Measurements from ENCODE around the gene PTOV1. TPM values are rescaled to one million over a fixed set of nuclear protein-coding genes. Genes with fewer than 3 reads are reported as not detected.
A peak's percentile ranks its signal among the peaks of the same experiment; 100 is the strongest.

PTOV1 gene
- total RNA-seq, 1 experiment from 2014 or later, result 296 TPM

DNA sequence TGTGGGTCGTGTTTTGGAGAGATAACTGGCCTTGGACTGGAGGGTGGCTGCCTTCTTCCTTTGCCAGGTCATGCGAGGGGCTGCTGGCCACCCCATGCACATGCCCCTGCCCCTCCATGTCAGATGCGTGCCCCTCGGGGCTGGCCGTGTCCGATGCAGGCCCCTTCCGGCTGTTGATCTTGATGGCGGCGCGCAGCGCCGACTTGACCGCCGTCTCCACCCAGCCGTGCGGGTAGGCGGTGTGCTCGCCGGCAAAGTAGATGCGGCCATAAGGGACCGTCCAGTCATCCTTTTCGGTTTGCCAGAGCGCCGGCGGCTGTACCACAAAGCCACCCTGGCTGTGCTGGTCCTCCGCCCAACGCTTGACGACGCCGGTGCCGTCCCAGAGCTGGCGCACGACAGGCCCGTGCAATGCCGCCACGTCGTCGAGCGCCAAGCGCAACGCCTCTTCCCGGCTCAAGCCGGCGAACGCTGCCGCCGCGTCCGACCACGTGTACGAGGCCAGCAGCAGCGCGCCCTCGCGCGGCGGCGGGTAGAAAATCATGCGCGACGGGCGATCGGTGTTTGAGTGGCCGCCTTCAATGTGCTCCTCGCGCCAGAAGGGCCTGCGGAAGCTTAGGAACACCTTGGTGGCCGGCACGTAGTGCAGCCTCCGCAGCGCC lies 38.9 kb downstream of the PTOV1 start (continued):
- TF ChIP-seq ZNF425 (CRISPR knock-in tag; conservative IDR thresholded peaks at IDR 0.05) (no peak), ATF6 (CRISPR knock-in tag; IDR thresholded peaks at IDR 0.05) (peak; percentile 93), MLX (CRISPR knock-in tag; IDR thresholded peaks at IDR 0.05) (peak; percentile 97), ZMAT4 (CRISPR knock-in tag; IDR thresholded peaks at IDR 0.05) (no peak), FOXJ3 (CRISPR knock-in tag; IDR thresholded peaks at IDR 0.05; ENCODE audit: borderline replicate concordance) (0 out of 2 replicates have a peak, but pooled peaks have one; percentile 90), NFYB (CRISPR knock-in tag; conservative IDR thresholded peaks at IDR 0.05; ENCODE audit: low read depth) (peak; percentile 64), ZNF416 (CRISPR knock-in tag; IDR thresholded peaks at IDR 0.05) (no peak), ELF4 (CRISPR knock-in tag; IDR thresholded peaks at IDR 0.05; ENCODE audit: low read depth) (peak; percentile 99)
- TF ChIP-seq, protein P1, sequence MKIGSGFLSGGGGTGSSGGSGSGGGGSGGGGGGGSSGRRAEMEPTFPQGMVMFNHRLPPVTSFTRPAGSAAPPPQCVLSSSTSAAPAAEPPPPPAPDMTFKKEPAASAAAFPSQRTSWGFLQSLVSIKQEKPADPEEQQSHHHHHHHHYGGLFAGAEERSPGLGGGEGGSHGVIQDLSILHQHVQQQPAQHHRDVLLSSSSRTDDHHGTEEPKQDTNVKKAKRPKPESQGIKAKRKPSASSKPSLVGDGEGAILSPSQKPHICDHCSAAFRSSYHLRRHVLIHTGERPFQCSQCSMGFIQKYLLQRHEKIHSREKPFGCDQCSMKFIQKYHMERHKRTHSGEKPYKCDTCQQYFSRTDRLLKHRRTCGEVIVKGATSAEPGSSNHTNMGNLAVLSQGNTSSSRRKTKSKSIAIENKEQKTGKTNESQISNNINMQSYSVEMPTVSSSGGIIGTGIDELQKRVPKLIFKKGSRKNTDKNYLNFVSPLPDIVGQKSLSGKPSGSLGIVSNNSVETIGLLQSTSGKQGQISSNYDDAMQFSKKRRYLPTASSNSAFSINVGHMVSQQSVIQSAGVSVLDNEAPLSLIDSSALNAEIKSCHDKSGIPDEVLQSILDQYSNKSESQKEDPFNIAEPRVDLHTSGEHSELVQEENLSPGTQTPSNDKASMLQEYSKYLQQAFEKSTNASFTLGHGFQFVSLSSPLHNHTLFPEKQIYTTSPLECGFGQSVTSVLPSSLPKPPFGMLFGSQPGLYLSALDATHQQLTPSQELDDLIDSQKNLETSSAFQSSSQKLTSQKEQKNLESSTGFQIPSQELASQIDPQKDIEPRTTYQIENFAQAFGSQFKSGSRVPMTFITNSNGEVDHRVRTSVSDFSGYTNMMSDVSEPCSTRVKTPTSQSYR (CRISPR knock-in tag; IDR thresholded peaks at IDR 0.05), result peak; percentile 100
- TF ChIP-seq, protein P2, sequence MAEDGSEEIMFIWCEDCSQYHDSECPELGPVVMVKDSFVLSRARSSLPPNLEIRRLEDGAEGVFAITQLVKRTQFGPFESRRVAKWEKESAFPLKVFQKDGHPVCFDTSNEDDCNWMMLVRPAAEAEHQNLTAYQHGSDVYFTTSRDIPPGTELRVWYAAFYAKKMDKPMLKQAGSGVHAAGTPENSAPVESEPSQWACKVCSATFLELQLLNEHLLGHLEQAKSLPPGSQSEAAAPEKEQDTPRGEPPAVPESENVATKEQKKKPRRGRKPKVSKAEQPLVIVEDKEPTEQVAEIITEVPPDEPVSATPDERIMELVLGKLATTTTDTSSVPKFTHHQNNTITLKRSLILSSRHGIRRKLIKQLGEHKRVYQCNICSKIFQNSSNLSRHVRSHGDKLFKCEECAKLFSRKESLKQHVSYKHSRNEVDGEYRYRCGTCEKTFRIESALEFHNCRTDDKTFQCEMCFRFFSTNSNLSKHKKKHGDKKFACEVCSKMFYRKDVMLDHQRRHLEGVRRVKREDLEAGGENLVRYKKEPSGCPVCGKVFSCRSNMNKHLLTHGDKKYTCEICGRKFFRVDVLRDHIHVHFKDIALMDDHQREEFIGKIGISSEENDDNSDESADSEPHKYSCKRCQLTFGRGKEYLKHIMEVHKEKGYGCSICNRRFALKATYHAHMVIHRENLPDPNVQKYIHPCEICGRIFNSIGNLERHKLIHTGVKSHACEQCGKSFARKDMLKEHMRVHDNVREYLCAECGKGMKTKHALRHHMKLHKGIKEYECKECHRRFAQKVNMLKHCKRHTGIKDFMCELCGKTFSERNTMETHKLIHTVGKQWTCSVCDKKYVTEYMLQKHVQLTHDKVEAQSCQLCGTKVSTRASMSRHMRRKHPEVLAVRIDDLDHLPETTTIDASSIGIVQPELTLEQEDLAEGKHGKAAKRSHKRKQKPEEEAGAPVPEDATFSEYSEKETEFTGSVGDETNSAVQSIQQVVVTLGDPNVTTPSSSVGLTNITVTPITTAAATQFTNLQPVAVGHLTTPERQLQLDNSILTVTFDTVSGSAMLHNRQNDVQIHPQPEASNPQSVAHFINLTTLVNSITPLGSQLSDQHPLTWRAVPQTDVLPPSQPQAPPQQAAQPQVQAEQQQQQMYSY (CRISPR knock-in tag; IDR thresholded peaks at IDR 0.05), result peak; percentile 82
- TF ChIP-seq, protein P3, sequence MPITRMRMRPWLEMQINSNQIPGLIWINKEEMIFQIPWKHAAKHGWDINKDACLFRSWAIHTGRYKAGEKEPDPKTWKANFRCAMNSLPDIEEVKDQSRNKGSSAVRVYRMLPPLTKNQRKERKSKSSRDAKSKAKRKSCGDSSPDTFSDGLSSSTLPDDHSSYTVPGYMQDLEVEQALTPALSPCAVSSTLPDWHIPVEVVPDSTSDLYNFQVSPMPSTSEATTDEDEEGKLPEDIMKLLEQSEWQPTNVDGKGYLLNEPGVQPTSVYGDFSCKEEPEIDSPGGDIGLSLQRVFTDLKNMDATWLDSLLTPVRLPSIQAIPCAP (CRISPR knock-in tag; IDR thresholded peaks at IDR 0.05), result peak; percentile 99

All from WTC11 (cell line).